HG02885 (cell line): ENCODE measurements around the gene RYR2.

Experiments
- ATAC-seq: cut with Tn5 transposase; IDR thresholded peaks from one replicate; pipeline ENCODE4 v1.9.1; 2021; ENCODE audit warnings: mild to moderate bottlenecking; ENCODE audit not compliant: unreplicated experiment, poor library complexity

Gene RYR2

GRCh38 chr1:237500566-237500965 lies 458.6 kb downstream of the RYR2 start:
- no peak for ATAC-seq

DNA sequence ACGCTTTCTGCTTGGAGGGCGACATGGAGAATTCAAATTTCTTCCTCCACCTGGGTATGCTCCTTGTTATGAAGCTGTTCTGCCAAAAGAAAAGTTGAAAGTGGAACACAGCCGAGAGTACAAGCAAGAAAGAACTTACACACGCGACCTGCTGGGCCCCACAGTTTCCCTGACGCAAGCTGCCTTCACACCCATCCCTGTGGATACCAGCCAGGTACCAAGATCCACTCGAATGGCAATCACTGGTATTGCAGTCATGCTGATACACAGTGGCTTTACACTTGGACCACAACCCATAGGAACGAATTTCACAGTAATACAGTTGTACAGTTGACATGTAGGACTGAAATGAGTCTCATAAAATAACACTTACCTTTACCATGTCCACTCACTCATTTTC lies 461.3 kb downstream of the RYR2 start:
- no peak for ATAC-seq

- ATAC-seq = peak; percentile 95
Measured at GRCh38 chr1:237507005-237507404, 465.0 kb downstream of the RYR2 start.

- no peak for ATAC-seq
Measured at GRCh38 chr1:237509748-237510147, 467.8 kb downstream of the RYR2 start.

GRCh38 chr1:237525102-237525501 lies 483.1 kb downstream of the RYR2 start:
- no peak for ATAC-seq

DNA sequence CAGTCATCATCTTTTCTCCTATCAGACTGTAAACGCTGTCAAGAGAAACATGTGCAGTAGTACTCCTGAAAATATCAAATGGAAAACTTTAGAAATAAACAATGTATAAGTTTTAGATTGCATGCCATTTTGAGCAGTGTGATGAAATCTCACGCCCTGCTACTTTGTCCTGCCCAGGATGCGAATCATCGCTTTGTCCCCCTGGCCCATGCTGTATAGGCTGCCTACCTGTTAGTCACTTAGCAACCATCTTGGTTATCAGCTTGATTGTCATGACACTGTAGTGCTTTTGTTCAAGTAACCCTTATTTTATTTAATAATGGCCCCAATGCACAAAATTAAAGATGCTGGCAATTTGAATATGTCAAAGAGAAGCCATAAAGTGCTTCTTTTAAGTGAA lies 485.8 kb downstream of the RYR2 start:
- ATAC-seq = no peak

DNA sequence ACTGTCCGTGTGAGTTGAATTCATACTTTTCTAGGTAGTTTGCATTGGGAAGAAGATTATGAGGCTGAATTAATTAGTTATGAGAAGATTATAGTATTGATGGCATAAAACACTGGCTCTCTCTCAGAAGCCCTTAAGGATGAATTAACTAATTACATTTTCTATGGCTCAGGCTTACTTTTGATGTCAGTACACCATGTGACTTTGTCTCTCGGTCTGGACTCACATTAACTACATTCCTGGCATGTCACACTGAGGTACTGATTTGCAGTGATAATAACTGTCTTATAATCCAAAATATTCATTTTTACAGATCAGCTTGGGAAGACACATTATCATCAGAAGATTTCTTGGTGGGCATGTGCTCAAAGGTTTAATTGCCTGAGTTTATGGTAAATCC lies 486.6 kb downstream of the RYR2 start:
- ATAC-seq = no peak

- no peak for ATAC-seq
Measured at GRCh38 chr1:237539055-237539454, 497.1 kb downstream of the RYR2 start.

- ATAC-seq = no peak
Measured at GRCh38 chr1:237542525-237543418, 500.8 kb downstream of the RYR2 start.

- no peak for ATAC-seq
Measured at GRCh38 chr1:237553078-237553477, 511.1 kb downstream of the RYR2 start.

DNA sequence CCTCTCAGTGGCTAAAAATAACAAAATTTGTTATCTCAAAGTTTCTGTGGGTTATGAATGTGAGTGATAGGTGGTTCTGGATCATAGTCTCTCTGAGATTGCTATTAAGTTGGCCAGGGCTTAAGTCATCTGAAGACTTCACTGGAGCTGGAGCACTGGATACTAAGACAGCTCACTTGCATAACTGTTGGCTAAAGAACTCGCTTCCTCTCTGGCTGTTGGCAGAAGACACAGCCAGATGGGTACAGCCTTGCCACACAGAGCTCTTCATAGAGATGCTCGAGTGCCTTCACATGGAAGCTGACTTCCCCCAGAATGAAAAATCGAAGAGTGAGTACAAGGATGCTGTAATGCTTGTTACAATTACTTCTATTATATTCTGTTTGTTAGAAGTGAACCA lies 514.9 kb downstream of the RYR2 start:
- no peak for ATAC-seq

- ATAC-seq = peak; percentile 91
Measured at GRCh38 chr1:237562242-237562823, 520.3 kb downstream of the RYR2 start.

- no peak for ATAC-seq
Measured at GRCh38 chr1:237565236-237565635, 523.3 kb downstream of the RYR2 start.

DNA sequence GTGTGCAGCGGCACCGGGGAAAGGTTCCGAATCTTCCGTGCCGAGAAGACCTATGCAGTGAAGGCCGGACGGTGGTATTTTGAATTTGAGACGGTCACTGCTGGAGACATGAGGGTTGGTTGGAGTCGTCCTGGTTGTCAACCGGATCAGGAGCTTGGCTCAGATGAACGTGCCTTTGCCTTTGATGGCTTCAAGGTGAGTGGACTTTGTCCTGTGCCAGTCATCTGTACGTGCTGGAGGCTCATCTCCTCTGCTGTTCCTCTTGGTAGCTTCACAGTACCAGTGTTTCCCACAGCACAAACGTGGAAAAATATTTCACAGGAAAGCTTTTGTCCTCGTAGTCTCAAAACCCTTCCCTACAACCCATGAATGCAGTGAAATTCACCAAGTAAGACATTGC lies 524.6 kb downstream of the RYR2 start:
- ATAC-seq = no peak

DNA sequence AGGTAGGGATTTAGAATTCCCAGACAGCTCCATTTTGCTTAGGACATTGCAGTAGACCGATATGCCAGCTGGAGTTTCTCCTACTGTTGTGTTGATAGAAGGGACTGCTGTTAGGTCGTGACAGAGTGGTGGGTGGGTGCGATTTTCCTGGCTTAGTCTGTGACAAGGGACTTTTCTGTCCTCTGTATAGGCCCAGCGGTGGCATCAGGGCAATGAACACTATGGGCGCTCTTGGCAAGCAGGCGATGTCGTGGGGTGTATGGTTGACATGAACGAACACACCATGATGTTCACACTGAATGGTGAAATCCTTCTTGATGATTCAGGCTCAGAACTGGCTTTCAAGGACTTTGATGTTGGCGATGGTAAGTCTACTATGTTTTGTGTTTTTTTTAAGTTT lies 527.0 kb downstream of the RYR2 start:
- no peak for ATAC-seq

DNA sequence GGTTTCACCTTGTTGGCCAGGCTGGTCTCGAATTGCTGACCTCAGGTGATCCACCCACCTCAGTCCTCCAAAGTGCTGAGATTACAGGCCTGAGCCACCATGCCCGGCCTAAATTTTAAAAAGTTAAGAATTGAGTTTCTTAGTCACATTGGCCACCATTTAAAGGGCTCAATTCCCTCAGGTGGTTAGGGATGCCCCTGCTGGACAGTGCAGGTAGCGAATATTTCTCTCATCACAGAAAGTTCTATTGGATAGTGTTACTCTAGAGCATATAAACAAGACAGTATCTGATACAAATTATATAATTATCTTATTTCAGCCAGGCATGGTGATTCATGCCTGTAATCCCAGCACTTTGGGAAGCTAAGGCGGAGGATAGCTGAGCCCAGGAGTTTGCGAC lies 528.5 kb downstream of the RYR2 start:
- ATAC-seq = no peak

DNA sequence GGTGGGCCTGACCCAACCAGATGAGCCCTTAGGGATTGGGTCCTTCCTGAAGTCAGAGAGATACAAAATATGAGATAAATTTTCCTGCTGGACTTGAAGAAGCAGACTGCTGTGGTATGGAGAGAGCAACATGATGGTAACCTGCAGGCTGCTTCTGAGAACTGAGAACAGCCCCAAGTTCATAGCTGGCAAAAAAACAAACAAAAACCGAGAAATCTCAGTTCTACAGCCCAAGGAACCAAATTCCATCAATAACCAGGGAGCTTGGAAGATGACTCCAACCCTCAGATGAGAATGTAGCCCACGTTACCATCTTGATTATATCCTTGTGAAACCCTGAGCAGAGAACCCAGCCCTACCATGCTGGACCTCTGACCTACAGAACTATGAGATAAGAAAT lies 532.6 kb downstream of the RYR2 start:
- no peak for ATAC-seq

- ATAC-seq = no peak
Measured at GRCh38 chr1:237578540-237578939, 536.6 kb downstream of the RYR2 start.

GRCh38 chr1:237580726-237581125 lies 538.7 kb downstream of the RYR2 start:
- no peak for ATAC-seq

DNA sequence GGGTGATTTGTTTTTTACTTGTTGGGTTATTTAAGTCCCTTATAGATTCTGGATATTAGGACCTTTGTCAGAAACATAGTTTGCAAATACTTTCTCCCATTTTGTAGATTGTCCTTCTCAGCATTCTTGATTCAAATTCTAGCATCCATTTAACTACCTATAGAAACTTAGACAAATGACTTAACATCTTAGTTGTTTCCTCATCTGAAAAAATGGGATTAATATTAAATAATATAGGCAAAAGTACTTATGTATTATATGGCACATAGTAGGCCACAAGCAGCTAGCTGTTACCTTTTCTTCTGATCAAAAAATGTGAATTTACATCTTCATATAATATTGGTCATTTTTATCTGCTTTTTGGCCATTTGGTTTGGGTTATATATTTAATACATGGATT lies 541.3 kb downstream of the RYR2 start:
- ATAC-seq = no peak

GRCh38 chr1:237583756-237584155 lies 541.8 kb downstream of the RYR2 start:
- ATAC-seq = no peak

DNA sequence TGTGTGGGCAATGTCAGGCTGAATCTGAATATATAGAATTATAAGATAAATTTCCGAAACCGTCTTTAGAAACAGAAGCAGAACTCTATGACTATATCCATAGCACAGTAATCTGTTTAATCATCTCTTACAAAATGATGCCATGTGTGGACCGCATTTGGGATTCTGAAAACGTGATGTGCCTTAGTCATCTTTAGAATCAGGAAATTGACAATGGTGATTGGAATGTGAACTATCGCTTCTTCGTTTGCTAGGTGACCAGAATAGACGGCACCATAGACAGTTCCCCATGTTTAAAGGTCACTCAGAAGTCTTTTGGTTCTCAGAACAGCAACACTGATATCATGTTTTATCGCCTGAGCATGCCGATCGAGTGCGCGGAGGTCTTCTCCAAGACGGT lies 548.4 kb downstream of the RYR2 start:
- no peak for ATAC-seq
